Prostate gland (tissue), 2 donors: ENCODE measurements around the gene TET2.

Experiments
- CTCF ChIP-seq, 4 experiments: fragments of 200-600 bp in 2 of 4; fragments of 450-650 bp in 2 of 4; sonication (generic) in 2 of 4; IDR thresholded peaks; 1 replicate in 3 of 4; 2 replicates in 1 of 4; pipeline ENCODE4 v1.5.1; 2016 to 2019; ENCODE audit warnings: antibody characterized with exemption in 4 of 4, mild to moderate bottlenecking in 2 of 4, moderate library complexity in 2 of 4
- POLR2A ChIP-seq: fragments of 450-650 bp; IDR thresholded peaks from one replicate; pipeline ENCODE4 v1.6.1; 2016; ENCODE audit warnings: antibody characterized with exemption, mild to moderate bottlenecking
- POLR2AphosphoS5 ChIP-seq: sonication (generic); formaldehyde crosslinking; IDR thresholded peaks from one replicate; pipeline ENCODE4 v1.6.1; 2017; ENCODE audit warnings: antibody characterized with exemption

DNA sequence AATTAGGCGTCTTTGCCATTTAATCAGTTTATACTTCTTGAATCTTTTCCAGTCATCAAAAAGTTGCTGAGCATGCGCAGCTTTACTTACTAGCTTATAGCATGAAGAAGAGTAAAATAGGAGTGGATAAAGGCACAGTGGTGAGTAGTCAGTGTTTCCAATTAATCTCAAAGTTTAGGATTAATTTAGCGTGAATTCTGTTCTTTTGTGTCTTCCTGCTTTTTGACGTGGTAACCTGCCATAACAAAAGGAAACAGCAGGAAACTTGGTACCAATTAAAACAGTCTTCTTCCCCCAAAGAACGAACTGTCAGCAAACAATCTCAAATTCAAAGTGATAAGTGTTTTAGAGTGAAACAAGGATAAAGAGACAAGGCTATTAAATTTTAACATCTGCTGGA is 61.9 kb downstream of the TET2 start:
- TF ChIP-seq POLR2AphosphoS5 (no peak), CTCF (IDR thresholded peaks at IDR 0.05) (no peak), POLR2A (no peak)
